ENCODE measurements around the gene NT5C2. TPM values are rescaled to one million over a fixed set of nuclear protein-coding genes. Genes with fewer than 3 reads are reported as not detected.
A peak's percentile ranks its signal among the peaks of the same experiment; 100 is the strongest.
"Not testable (repeated sequence)": the region's sequence is repeated elsewhere in the genome, so short reads cannot be mapped to it uniquely, and the experiment has no call there.

The NT5C2 gene
- total RNA-seq: 92.6 TPM

GRCh38 chr10:103193107-103193819 is at the start of gene NT5C2:
TSS of gene NT5C2 (minus strand) at chr10:103193272. CDS start at chr10:103174958, 18,314 bp downstream.
- peak; percentile 45 for DNase-seq

DNA sequence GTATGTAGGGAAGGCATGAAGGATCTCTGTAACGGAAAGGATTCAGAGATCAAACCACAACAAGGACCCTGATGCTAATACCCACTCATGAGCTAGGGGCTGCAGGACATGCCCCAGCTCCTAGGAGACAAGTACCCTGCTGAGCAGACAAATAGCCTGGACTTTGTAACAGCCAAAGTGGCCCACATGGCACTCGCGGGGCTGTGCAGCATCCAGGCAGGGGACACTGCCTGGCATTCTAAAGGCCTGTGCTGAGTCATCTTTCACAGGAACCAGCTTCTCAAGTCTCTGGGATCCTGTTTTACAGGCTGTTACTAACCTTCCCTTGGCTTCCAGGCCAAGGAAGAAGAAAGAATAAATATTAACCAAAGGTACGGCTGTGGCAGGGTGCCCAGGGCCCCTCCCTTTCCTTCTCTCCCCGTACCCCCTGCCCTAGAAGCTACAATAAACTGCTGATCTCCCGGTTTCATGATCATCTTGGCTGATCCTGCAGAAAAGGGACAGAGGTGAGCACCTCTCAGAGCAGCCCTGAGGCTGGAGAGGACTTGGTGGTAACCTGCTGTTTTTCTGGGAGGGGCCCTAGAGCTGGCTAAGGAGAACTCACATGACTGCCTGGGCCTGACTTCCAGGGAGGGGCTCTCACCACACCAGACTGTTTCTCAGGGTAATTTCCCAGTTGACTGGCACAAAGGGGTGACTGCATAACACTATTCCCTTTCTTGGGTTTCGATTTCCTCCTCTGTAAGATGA is 48.4 kb upstream of the NT5C2 start:
- no peak for DNase-seq

DNA sequence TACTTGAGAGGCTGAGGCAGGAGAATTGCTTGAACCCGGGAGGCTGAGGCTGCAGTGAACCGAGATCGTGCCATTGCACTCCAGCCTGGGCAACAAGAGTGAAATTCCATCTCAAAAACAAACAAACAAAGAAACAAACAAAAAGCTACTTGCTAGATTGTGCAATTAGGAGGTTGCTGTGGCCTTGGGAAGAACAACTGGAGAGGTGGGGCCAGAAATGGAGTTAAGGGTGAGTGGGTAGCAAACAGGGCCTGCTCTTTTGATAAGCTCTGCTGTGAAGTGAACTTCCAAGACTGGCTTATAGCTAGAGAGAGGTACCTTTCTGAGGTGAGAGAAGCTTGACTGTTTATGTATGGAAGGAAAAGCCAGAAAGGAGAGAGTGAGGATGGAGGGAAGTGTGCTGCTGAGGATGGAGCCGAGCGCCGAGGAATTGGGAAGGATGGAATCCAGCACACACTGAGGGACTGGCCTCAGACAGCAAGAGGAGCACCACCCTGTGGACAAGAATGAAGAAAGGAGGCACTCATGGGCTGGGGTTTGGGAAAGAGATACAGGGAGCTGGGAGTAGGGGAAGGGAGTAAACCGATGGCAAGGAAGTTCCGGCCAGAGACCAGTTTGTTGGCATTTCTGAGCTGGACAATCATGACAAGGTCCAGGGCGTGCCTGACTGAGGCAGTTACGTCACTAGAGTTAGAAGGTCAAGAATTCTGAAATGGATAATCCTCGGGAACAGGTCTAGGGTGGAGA is 45.6 kb upstream of the NT5C2 start:
- no peak for DNase-seq

DNA sequence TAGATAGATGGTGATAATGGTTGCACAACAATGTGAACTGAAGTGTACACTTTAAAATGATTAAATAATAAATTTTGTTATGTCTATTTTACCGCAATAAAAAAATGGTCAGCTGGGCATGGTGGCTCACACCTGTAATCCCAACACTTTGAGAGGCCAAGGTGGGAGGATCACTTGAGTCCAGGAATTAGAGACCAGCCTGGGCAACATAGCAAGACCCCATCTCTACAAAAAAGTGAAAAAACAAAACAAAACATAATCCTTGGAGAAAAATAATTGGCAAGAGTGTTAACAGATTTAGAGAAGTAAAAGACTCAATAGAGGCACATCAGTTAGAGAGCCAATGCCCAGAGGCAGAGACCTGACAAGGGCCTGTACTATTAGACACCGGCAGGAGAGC is 42.7 kb upstream of the NT5C2 start:
- no peak for DNase-seq

DNA sequence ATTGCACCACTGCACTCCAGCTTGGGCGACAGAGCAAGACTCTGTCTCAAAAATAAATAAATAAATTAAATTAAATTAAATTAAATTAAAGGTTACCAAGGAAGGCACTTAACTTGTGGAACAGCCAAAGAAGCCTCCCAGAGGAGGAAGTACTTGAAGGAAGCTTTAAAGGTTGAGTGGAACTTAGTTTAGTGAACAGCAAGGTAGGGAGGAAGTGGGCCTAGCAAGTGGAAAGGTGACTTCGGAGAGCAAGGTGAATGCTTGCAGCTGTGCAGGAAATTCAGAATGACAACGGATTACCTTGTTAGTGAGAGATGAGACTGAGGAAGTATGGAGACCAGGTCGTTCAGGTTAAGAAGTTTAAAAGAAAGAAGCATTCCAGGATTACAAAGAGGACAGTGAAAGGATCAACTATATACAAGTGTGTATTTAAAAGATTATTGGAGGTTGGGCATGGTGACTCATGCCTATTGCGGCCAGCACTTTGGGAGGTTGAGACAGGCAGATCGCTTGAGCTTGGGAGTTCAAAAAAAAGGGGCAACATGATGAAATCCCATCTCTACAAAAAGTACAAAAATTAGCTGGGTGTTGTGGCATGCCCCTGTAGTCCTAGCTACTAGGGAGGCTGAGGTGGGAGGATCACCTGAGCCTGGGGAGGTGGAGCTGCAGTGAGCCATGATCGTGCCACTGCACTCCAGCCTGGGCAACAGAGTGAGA is 39.9 kb upstream of the NT5C2 start:
- no peak for DNase-seq

GRCh38 chr10:103232131-103232673 is 39.1 kb upstream of the NT5C2 start:
- DNase-seq: no peak

DNA sequence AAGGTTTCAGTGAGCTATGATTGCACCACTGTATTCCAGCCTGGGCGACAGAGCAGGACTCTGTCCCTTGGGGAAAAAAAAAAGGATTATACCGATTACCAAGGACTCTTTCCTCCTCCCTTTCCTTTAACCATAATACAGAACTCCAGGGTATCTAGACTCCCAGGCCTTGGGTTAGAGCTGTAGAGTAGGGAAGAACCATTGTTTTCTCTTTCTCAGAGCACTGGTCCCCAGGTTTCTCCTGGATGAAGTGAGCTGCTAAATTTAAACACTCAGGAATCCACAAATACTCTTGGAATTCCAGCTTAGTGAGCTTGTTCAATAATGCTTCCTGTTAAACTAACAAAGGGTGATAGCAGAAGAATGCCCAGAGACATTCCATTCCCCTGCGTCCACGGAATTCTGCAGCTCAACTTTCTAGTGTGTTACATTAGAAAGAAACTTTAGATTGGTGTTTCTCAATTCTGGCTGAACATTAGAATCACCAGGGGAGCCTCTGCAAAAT is 38.0 kb upstream of the NT5C2 start:
- DNase-seq: no peak

DNA sequence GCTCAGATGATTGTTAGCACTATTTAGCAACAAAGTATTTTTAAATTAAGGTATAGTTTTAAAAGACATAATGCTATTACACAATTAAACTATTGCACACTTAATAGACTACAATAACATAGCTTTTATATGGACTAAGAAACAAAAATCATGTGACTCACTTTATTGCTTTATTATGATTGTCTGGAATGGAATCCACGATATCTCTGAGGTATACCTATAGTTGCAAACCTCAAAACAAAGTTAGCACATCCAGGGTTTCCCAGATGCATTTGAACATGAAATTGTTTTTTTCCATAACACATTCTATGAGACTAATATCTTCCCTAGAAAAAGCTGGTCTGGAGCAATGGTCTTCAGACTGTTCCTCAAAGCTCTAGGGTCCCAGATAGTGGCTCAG is 34.3 kb upstream of the NT5C2 start:
- DNase-seq: no peak

DNA sequence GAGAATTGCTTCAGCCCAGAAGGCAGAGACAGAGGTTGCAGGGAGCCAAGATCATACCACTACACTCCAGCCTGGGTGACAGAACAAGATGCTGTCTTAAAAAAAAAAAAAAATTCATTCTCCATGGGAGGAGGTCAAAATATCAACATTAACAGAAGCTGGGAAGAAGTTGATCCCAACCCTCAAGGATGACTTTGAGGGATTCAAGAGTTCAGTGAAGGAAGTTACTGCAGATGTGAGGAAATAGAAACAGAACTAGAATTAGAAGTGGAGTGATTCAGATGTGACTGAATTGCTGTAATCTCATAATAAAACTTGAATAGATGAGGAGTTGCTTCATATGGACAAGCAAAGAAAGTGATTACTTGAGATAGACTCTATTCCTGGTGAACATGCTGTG is 32.9 kb upstream of the NT5C2 start:
- no peak for DNase-seq

DNA sequence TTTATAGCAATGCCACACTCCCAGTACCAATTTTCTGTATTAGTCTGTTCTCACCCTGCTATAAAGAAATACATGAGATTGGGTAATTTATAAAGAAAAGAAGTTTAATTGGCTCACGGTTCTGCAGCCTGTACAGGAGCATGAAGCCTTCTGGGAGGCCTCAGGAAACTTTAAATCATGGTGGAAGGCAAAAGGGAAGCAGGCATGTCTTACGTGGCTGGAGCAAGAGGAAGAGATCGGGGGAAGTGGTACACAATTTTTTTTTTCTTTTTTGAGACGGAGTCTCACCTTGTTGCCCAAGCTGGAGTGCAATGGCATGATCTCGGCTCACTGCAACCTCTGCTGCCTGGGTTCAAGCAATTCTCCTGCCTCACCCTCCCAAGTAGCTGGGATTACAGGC is 31.6 kb upstream of the NT5C2 start:
- DNase-seq: not testable (repeated sequence)

GRCh38 chr10:103224133-103224532 is 31.1 kb upstream of the NT5C2 start:
- no peak for DNase-seq

GRCh38 chr10:103216362-103216761 is 23.3 kb upstream of the NT5C2 start:
- not testable (repeated sequence) for DNase-seq

DNA sequence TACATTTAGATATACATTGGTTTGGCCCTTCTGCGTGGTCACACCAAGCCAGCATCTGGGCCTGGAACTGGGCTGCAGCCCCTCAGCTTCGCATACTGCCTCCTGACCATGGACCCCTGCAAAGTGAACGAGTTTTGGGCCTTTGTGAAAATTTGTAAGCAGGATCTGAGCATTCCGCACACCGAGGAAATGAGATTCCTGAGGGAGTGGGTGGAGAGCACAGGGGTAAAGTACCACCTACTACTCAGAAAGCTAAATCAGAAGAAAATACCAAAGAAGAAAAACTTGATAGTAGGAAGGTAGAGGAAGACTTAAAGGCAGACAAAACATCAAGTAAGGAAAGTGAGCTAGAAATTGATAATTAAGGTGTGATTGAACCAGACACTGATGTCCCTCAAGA is 22.5 kb upstream of the NT5C2 start:
- no peak for DNase-seq

GRCh38 chr10:103210262-103210661 is 17.2 kb upstream of the NT5C2 start:
- DNase-seq: not testable (repeated sequence)

GRCh38 chr10:103207643-103208042 is 14.6 kb upstream of the NT5C2 start:
- DNase-seq: not testable (repeated sequence)

DNA sequence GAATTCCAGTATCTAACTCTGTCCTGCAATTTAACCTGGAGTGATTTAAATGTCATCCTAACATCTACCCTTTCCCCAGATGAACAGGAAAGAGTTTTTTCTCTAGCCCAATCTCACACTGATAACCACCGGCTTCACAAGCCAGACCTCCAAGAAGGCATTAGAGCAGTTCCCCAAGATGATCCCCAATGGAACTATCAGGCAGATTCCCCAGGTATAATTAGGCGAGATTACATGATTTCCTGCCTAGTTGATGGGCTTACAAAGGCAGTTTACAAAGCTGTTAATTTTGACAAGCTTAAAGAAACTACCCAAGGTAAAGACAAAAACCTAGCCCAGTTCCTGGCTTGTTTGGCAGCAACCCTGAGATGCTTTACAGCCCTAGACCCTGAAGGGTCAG is 14.1 kb upstream of the NT5C2 start:
- no peak for DNase-seq

- not testable (repeated sequence) for DNase-seq
These were observed 13.6 kb upstream of the NT5C2 start for GRCh38 chr10:103206715-103207114.

GRCh38 chr10:103205401-103205800 is 12.3 kb upstream of the NT5C2 start:
- DNase-seq: not testable (repeated sequence)

GRCh38 chr10:103204353-103205255 is 11.5 kb upstream of the NT5C2 start:
- DNase-seq: no peak

DNA sequence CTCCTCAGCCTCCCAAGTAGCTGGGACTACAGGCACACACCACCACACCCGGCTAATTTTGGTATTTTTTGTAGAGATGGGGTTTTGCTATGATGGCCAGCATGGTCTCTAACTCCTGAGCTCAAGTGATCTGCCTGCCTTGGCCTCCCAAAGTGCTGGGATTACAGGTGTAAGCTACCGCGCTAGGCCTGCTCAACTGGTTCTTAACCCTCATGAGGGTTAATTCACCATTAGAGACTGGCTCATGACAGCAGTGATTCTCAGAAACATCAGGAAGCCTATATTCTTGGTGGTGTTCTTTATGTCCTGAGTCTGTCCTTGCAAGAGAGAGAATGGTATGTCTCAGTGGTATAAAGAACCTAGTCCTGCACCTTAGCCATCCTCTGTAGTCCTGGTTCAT is 10.4 kb upstream of the NT5C2 start:
- no peak for DNase-seq

GRCh38 chr10:103202319-103202718 is 9.2 kb upstream of the NT5C2 start:
- no peak for DNase-seq

Data from skin of body (tissue), 2 donors.